IMR-90 (cell line): Measurements from ENCODE around the gene INPP5F. TPM values are rescaled to one million over a fixed set of nuclear protein-coding genes. Genes with fewer than 3 reads are reported as not detected.

Experiments used
- ATAC-seq: fragments of 200-7000 bp; cut with Tn5 transposase; 2 replicates; pipeline ENCODE4 v1.9.1; 2020; ENCODE audit warnings: low read depth, mild to moderate bottlenecking, moderate library complexity
- BruUV-seq: library from RNA; stranded (reverse); fragments of 400-500 nt; replicated peaks from 2 replicates; lab custom pipeline; 2021; lab: Mats Ljungman, UMichigan
- CTCF ChIA-PET: fragments of 300-600 bp; formaldehyde crosslinking; extraction: SDS; loops from one replicate; lab custom pipeline; 2021; ENCODE audit warnings: antibody characterized with exemption; lab: Yijun Ruan, JAX
- POLR2A ChIA-PET: fragments of 300-600 bp; sonication (Branson Sonifier 250); formaldehyde crosslinking; loops from one replicate; lab custom pipeline; 2022; ENCODE audit warnings: antibody characterized with exemption; ENCODE audit not compliant: unreplicated experiment; lab: Charles Lee
- DNase-seq: peaks from one replicate; pipeline ENCODE4 v3.0.0; 2013
- H2AFZ ChIP-seq: replicated peaks from 2 replicates; pipeline ENCODE3; 2013; ENCODE audit warnings: low read length, mild to moderate bottlenecking; ENCODE audit not compliant: poor library complexity
- H2AK5ac ChIP-seq: 2 replicates; pipeline ENCODE4 v1.6.1; 2013; ENCODE audit warnings: low read depth, low read length, inconsistent platforms
- H2AK9ac ChIP-seq: replicated peaks from 2 replicates; pipeline ENCODE3; 2013; ENCODE audit warnings: mild to moderate bottlenecking, low read depth, low read length, moderate library complexity; ENCODE audit not compliant: poor library complexity
- H2BK120ac ChIP-seq: 2 replicates; pipeline ENCODE4 v1.6.1; 2013; ENCODE audit warnings: low read depth, low read length, inconsistent platforms
- H2BK15ac ChIP-seq: 3 replicates; pipeline ENCODE4 v1.6.1; 2013; ENCODE audit warnings: low read depth, low read length, inconsistent platforms
- H2BK20ac ChIP-seq: 2 replicates; pipeline ENCODE4 v1.6.1; 2013; ENCODE audit warnings: low read depth, mild to moderate bottlenecking, inconsistent platforms, low read length, moderate library complexity
- H2BK5ac ChIP-seq: 2 replicates; pipeline ENCODE4 v1.6.1; 2013; ENCODE audit warnings: mild to moderate bottlenecking, low read depth, low read length, inconsistent platforms; ENCODE audit not compliant: poor library complexity, severe bottlenecking
- H3K14ac ChIP-seq: replicated peaks from 2 replicates; pipeline ENCODE4 v1.6.1; 2013; ENCODE audit warnings: low read depth, low read length, inconsistent platforms
- H3K18ac ChIP-seq: 2 replicates; pipeline ENCODE4 v1.6.1; 2013; ENCODE audit warnings: low read depth, low read length, control low read depth
- H3K23ac ChIP-seq: 2 replicates; pipeline ENCODE4 v1.6.1; 2013; ENCODE audit warnings: low read depth, low read length, inconsistent platforms
- H3K27ac ChIP-seq: 2 replicates; pipeline ENCODE4 v1.5.1; 2013; ENCODE audit warnings: mild to moderate bottlenecking, control low read depth, low read length; ENCODE audit not compliant: insufficient read depth
- H3K27me3 ChIP-seq: 2 replicates; pipeline ENCODE4 v1.6.1; 2013; ENCODE audit warnings: low read length; ENCODE audit not compliant: control insufficient read depth, insufficient read depth
- H3K36me3 ChIP-seq: 2 replicates; pipeline ENCODE4 v1.6.1; 2013; ENCODE audit warnings: low read length, mixed read lengths; ENCODE audit not compliant: control insufficient read depth, insufficient read depth
- H3K4ac ChIP-seq: 2 replicates; pipeline ENCODE4 v1.6.1; 2013; ENCODE audit warnings: low read depth, low read length, inconsistent platforms
- H3K4me1 ChIP-seq: 2 replicates; pipeline ENCODE4 v1.6.1; 2013; ENCODE audit warnings: low read length, mixed read lengths; ENCODE audit not compliant: control insufficient read depth, insufficient read depth
- H3K4me2 ChIP-seq: 2 replicates; pipeline ENCODE4 v1.6.1; 2013; ENCODE audit warnings: low read depth, mild to moderate bottlenecking, control low read depth, low read length, moderate library complexity
- H3K4me3 ChIP-seq: 2 replicates; pipeline ENCODE4 v1.5.1; 2013; ENCODE audit warnings: low read depth, mild to moderate bottlenecking, control low read depth, low read length, moderate library complexity; ENCODE audit not compliant: insufficient read depth
- H3K56ac ChIP-seq: 2 replicates; pipeline ENCODE4 v1.6.1; 2013; ENCODE audit warnings: low read length, inconsistent platforms; ENCODE audit not compliant: insufficient read depth; ENCODE audit errors: extremely low read depth
- H3K79me1 ChIP-seq, 2 experiments: 2 replicates each; pipeline ENCODE4 v1.6.1; 2013; ENCODE audit warnings: low read length in 2 of 2, inconsistent platforms in 1 of 2, low read depth in 1 of 2
- H3K9ac ChIP-seq: 2 replicates; pipeline ENCODE4 v1.6.1; 2013; ENCODE audit warnings: low read depth, low read length, control low read depth
- H3K9me1 ChIP-seq: 2 replicates; pipeline ENCODE4 v1.6.1; 2013; ENCODE audit warnings: low read length, inconsistent platforms; ENCODE audit not compliant: insufficient read depth
- H3K9me3 ChIP-seq: 2 replicates; pipeline ENCODE4 v1.6.1; 2013; ENCODE audit warnings: low read length; ENCODE audit not compliant: control insufficient read depth, insufficient read depth
- H4K20me1 ChIP-seq: 2 replicates; pipeline ENCODE4 v1.6.1; 2013; ENCODE audit warnings: low read length, inconsistent platforms; ENCODE audit not compliant: insufficient read depth
- H4K5ac ChIP-seq: 2 replicates; pipeline ENCODE4 v1.6.1; 2013; ENCODE audit warnings: mild to moderate bottlenecking, low read depth, low read length, control low read depth
- H4K8ac ChIP-seq, 2 experiments: 2 replicates each; pipeline ENCODE4 v1.6.1; 2013; ENCODE audit warnings: low read depth in 2 of 2, low read length in 2 of 2, control low read depth in 1 of 2, inconsistent platforms in 1 of 2
- H4K91ac ChIP-seq: 2 replicates; pipeline ENCODE4 v1.6.1; 2013; ENCODE audit warnings: low read depth, low read length, inconsistent platforms; ENCODE audit not compliant: insufficient read depth
- BHLHE40 ChIP-seq: fragments of 150-350 bp; IDR thresholded peaks from 2 replicates; pipeline ENCODE4 v1.6.1; 2016; ENCODE audit warnings: mild to moderate bottlenecking, low read depth, low read length
- CHD1 ChIP-seq: IDR thresholded peaks from 2 replicates; pipeline ENCODE4 v1.6.1; 2012; ENCODE audit warnings: low read depth, low read length, improper control_type of control experiment
- CTCF ChIP-seq: conservative IDR thresholded peaks from 2 replicates; pipeline ENCODE4 v1.5.1; 2012; ENCODE audit warnings: mild to moderate bottlenecking, low read depth, low read length, improper control_type of control experiment
- ELK1 ChIP-seq: fragments of 150-350 bp; IDR thresholded peaks from 2 replicates; pipeline ENCODE4 v1.6.1; 2016; ENCODE audit warnings: low read depth, mild to moderate bottlenecking, low read length, moderate library complexity, borderline replicate concordance
- MAFK ChIP-seq: IDR thresholded peaks from 2 replicates; pipeline ENCODE4 v1.6.1; 2012; ENCODE audit warnings: low read depth, low read length, improper control_type of control experiment
- MAZ ChIP-seq: IDR thresholded peaks from 2 replicates; pipeline ENCODE4 v1.6.1; 2012; ENCODE audit warnings: low read depth, mild to moderate bottlenecking, low read length, improper control_type of control experiment, moderate library complexity, borderline replicate concordance
- MXI1 ChIP-seq: IDR thresholded peaks from 2 replicates; pipeline ENCODE4 v1.6.1; 2012; ENCODE audit warnings: low read depth, mild to moderate bottlenecking, low read length, moderate library complexity, borderline replicate concordance
- NFE2L2 ChIP-seq: fragments of 150-350 bp; IDR thresholded peaks from 2 replicates; pipeline ENCODE4 v1.6.1; 2016; ENCODE audit warnings: low read depth, mild to moderate bottlenecking, low read length
- POLR2A ChIP-seq: IDR thresholded peaks from 2 replicates; pipeline ENCODE4 v1.6.1; 2012; ENCODE audit warnings: mild to moderate bottlenecking, low read depth, low read length
- RAD21 ChIP-seq: IDR thresholded peaks from 2 replicates; pipeline ENCODE4 v1.6.1; 2012; ENCODE audit warnings: low read length, improper control_type of control experiment
- RCOR1 ChIP-seq: IDR thresholded peaks from 2 replicates; pipeline ENCODE4 v1.6.1; 2012; ENCODE audit warnings: mild to moderate bottlenecking, low read length, improper control_type of control experiment; ENCODE audit not compliant: insufficient replicate concordance
- RFX5 ChIP-seq: IDR thresholded peaks from 2 replicates; pipeline ENCODE4 v1.8.0; 2012; ENCODE audit warnings: low read depth, mild to moderate bottlenecking, low read length, moderate library complexity
- SMC3 ChIP-seq: fragments of 150-350 bp; IDR thresholded peaks from 2 replicates; pipeline ENCODE4 v1.6.1; 2016; ENCODE audit warnings: low read depth, mild to moderate bottlenecking, antibody characterized with exemption, low read length, moderate library complexity
- WGBS, 2 experiments: methylation state at CpG; one replicate each; pipeline versions ENCODE4 v1.1.5 to v1.1.7; 2013; ENCODE audit warnings: missing lambda C conversion rate in 2 of 2; ENCODE audit not compliant: insufficient read length in 1 of 2; ENCODE audit errors: extremely low coverage in 2 of 2; 5-methylcytosine and 5-hydroxymethylcytosine counted together
- dilution Hi-C: fragments of 300-500 bp; cut with HindIII; formaldehyde crosslinking; loops from one replicate; pipeline ENCODE4 v1.14.3; 2018; ENCODE audit warnings: low sequenced_read_pairs; ENCODE audit not compliant: unreplicated experiment
- in situ Hi-C: fragments of 300-500 bp; cut with MboI; formaldehyde crosslinking; loops from 3 replicates; pipeline ENCODE4 v1.14.3; 2019; ENCODE audit warnings: low sequenced_read_pairs, inconsistent platforms, mixed read lengths
- intact Hi-C: fragments of 100-400 bp; cut with micrococcal nuclease; formaldehyde crosslinking; loops from 2 replicates; pipeline ENCODE4 v1.10.0; 2022
- polyA plus RNA-seq, 3 experiments: library from polyadenylated mRNA; depleted of rRNA; stranded (reverse); fragments of >200 nt; gene quantifications; 2 replicates each; pipeline ENCODE4 v1.2.3, GENCODE V29; 2012; ENCODE audit warnings: low replicate concordance in 1 of 3
- total RNA-seq: library from RNA; depleted of rRNA; stranded (reverse); fragments of >200 nt; gene quantifications from 2 replicates; pipeline ENCODE4 v1.2.3, GENCODE V29; 2012

INPP5F gene
- total and polyA plus RNA-seq, 2 of the 4 experiments (the other 2 are of a cell fraction) = 19.0 to 29.6 TPM

- Histone ChIP-seq H3K27ac (no peak overlapping the region), H2BK120ac (no peak overlapping the region), H2AK5ac (peak overlapping the region; percentile 45; the same call in 1 of the 2 replicates), H3K4me3 (no peak overlapping the region), H3K4ac (no peak overlapping the region), H4K20me1 (no peaks in the 10 kb centered on the region), H2BK20ac (no peak overlapping the region), H3K36me3 (no peaks in the 10 kb centered on the region), H3K18ac (no peak overlapping the region), H3K23ac (no peak overlapping the region), H2AK9ac (no peak overlapping the region), H3K9ac (no peak overlapping the region), H4K8ac (no peak overlapping the region), H2AFZ (no peak overlapping the region), H3K79me1 (peaks cover 21 to 52% of the 10 kb centered on the region in 2 experiments), H3K56ac (no peak overlapping the region), H3K14ac (no peak overlapping the region), H3K9me1 (peaks cover 5% of the 10 kb centered on the region), H2BK5ac (no peak overlapping the region), H3K9me3 (no peaks in the 10 kb centered on the region), H4K5ac (no peak overlapping the region), H3K27me3 (no peaks in the 10 kb centered on the region), H2BK15ac (no peak overlapping the region), H3K4me1 (peaks cover 3% of the 10 kb centered on the region), H3K4me2 (no peak overlapping the region), H4K91ac (no peak overlapping the region)
- dilution Hi-C loops (no loop called here), in situ Hi-C loops (no loop called here), intact Hi-C loops (no loop called here)
- ATAC-seq (no peak), DNase-seq (no peak)
- 100% methylated on average over 1 of the region's 3 CpGs; no CpG with 5 or more reads in 1 of the 2 experiments for WGBS, 2 experiments
- no TSS peak for BruUV-seq
- ChIA-PET POLR2A (no interaction called here), CTCF (interaction anchor here (1.0 kb wide), 1 partner anchor 10 kb away, joined by 3 read pairs; no protein-coding TSS in a partner anchor)
- no peak for TF ChIP-seq RFX5
- no peak for TF ChIP-seq RAD21
- no peak for TF ChIP-seq ELK1
- TF ChIP-seq MAFK = no peak
- no peak for TF ChIP-seq RCOR1
- no peak for TF ChIP-seq MAZ
- TF ChIP-seq POLR2A = no peak
- no peak for TF ChIP-seq SMC3
- no peak for TF ChIP-seq CHD1
- no peak for TF ChIP-seq CTCF
- no peak for TF ChIP-seq BHLHE40
- no peak for TF ChIP-seq NFE2L2
- no peak for TF ChIP-seq MXI1
These were observed 14.2 kb downstream of the INPP5F start for GRCh38 chr10:119740096-119740495.
